Muscle of back (tissue), 11 donors: ENCODE measurements around the gene EMP2. TPM values are rescaled to one million over a fixed set of nuclear protein-coding genes. Genes with fewer than 3 reads are reported as not detected.
A peak's percentile ranks its signal among the peaks of the same experiment; 100 is the strongest.
"Not testable (repeated sequence)": the region's sequence is repeated elsewhere in the genome, so short reads cannot be mapped to it uniquely, and the experiment has no call there.

Experiments used
- DNase-seq, 3 donors: peaks; one replicate each; pipeline versions ENCODE4 v3.0.0 to v3.0.0-alpha.2; 2013
- polyA plus RNA-seq, 10 donors: library from polyadenylated mRNA; unstranded; fragments of 120-200 nt; gene quantifications; one replicate each; pipeline ENCODE4 v1.2.1, GENCODE V29; 2013; ENCODE audit not compliant: insufficient read length in 10 of 10

Gene EMP2
- polyA plus RNA-seq, 10 donors = 48.1 to 88.5 (median 63.1) TPM

DNA sequence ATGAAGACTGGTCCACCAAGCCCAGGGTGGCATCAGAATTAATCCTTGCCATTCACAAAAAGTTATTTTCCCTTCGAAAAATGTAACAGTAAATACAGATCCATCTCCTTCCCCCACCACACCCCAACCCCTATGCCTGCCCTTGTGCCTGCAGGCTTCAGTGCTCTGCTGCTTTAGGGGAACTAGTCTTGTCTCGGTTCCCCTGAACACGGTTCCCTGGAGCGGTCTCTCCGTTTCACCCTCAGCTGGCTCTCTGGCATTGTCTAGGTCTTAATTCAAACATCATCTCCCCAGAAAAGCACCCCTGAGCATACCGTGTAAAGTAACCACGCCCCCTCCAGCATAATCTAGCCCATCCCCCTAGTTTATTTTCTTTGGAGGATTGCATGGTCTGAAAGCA lies 25.8 kb downstream of the EMP2 start:
- no peak for DNase-seq

DNA sequence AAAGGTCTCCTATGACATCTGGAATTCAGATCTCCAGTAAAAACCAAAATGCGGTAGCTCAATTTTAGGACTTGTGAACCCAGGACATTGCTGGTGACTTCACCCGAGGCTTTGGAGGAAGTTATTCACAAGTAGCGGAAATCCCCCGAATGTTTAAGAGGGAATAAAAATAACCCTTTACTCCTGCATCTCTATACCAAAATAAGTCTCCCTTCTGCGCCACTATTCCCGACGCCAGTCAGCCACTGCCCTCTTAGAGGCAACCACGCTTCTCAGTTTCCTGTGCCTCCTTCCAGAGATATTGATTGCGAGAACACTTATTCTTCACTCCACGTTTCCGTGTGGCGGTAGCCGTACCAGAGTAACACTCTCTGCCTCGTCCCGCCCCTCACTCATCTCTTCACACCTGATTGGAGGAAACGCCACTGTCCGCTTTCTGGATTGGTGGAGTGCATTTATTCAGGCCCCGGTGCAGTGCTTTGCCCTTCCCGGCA lies 27.4 kb downstream of the EMP2 start:
- no peak for DNase-seq

DNA sequence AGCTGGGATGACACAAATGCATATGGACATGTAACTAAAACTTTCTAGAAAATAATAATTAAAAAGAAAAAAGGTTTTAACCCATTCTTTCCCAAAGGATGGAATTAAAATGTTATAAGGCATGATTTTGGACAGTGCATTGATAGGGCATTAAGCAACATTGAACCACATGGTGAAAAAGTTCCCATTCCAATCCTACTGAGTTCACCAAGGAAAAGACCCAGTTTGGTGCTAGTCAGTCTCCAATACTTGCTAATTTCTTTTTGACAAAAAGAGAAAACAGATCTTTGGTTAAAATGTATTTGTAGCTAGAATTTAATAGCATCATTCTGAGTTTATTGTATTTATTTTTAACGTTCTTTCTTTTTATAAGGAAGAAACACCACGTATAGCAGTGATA lies 28.1 kb downstream of the EMP2 start:
- no peak for DNase-seq

DNA sequence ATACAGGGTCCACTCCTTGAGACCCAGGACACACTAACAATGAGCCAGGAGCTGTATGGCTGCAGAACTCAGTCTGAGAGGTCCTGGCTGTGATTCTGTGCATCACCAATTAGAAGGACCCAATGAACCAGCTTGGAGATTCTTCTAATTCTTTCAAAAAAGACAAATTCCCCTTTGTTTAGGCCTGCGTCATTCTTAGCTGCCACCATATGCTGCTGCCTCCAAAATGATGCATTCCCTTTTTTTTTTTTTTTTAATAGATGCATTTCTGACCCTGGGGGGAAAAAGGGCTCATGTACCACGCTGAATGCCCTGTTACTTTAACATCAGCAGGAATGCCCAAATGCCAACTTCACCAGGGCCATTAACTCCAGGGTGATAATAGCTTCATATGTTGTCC lies 28.5 kb downstream of the EMP2 start:
- no peak for DNase-seq

DNA sequence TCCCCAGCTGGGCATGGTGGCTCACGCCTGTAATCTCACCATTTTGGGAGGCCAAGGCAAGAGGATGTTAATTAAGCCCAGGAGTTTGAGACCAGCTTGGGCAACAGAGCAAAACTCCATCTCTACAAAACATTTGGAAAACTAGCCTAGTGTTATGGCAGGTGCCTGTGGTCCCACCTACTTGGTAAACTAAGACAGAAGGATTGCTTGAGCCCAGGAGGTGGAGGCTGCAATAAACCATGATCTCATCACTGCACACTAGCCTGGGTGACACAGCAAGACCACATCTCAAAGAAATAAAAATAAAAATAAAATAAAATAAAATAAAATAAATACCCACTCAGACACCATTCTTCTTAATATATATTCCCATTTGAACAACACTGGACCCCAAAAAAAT lies 32.0 kb downstream of the EMP2 start:
- DNase-seq = no peak

DNA sequence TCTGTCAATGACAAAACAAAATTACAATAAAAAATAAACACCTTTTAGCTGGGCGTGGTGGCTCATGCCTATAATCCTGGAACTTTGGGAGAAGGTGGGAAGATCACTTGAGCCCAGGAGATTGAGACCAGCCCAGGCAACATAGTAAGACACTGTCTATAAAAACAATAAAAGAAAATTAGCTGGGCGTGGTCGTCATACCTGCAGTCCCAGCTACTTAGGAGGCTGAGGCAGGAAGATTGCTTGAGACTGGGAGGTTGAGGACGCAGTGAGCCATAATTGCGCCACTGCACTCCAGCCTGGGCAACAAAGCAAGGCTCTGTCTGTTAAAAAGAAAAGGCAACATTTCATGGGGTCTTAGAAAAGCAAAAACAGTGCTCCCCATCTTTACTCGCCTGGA lies 32.7 kb downstream of the EMP2 start:
- DNase-seq = no peak

DNA sequence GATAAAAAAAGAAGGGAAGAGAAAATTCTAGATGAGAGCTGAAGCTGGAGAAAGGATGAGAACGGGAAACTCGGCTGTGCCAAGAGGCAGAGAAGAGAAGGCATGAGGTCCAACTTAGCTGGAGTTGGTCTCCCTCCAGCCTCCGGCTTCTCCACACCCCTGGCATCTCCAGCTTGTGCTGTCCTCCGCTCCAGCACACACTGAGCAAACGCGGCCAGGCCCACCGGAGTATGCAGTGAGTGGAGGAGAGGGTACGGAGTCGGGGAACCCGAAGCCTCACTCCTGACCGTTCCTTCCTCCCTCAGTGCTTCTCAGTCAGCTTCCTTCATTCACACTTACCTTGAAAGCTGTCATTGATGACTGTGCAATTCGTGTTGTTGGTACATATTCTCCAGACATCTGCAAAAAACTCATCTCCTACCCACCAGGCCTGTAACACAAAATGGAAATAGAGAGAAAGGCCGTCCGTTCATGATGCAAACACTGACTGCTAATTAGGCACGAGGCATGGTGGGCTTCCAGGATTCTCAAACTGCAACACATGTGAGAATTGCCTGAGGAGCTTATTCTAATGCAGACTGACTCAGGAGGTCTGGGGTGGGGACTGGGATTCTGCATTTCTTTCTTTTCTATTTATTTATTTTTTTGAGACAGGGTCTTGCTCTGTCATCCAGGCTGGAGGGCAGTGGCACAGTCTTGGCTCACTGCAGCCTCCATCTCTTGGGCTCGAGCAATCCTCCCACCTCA lies 37.0 kb downstream of the EMP2 start:
- DNase-seq = no peak

DNA sequence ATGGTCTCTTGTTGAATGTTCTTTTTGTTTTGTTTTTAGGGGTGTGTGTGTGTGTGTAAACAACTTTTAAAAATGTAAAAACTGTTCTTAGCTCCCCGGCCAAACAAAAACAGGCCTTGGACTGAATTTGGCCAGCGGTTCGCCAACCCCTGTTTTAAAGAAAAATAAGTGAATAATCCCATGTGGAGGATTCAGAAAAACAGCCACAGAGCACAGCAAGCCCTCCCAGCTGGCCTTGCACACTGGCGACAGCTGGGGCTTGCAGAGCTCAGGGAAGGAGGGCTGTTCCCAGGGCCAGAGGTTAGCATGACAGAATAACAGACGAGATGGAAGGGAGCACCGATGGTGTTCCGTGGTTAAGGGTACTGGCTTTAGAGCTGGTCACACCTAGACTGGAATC lies 39.0 kb downstream of the EMP2 start:
- peak; percentile 18 to 66 (median 20) for DNase-seq

DNA sequence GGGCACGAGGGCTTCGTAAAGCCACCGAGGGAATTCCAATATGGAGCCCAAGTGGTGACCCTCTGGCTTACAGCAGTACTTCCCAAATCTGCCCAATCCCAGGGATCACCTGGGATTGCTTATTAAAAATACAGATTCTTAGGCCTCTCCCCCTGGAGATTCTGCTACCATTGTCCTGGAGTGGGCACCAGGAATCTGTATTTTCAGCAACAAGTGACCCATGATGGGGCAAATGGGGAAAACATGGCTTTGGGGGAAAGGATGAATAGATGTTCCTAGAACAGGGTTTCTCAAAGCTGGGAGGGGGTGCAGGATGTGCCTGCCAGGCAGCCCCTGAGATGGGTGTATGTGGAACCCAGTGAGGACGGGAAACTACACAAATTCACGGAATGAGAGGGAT lies 40.6 kb downstream of the EMP2 start:
- no peak for DNase-seq

DNA sequence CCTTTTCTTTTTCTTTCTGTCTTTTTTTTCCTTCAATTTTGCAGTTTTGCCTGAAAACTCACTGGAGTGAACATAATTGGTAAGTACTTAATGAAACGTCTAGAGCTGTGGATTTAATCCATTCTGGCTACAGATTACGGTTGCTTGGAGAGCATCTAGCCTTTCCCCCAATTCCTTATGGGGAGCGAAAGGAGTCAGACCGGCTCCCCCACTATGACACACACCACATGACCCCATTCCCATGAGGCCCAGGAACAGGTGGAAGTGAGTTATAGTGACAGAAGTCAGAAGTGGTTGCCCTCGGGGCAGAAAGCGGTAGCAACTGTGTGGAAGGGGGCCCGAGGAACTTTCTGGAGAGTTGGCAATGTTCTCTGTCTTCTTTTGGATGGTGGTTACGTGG lies 41.2 kb downstream of the EMP2 start:
- DNase-seq = peak in 1 of 3 donors; percentile 21

DNA sequence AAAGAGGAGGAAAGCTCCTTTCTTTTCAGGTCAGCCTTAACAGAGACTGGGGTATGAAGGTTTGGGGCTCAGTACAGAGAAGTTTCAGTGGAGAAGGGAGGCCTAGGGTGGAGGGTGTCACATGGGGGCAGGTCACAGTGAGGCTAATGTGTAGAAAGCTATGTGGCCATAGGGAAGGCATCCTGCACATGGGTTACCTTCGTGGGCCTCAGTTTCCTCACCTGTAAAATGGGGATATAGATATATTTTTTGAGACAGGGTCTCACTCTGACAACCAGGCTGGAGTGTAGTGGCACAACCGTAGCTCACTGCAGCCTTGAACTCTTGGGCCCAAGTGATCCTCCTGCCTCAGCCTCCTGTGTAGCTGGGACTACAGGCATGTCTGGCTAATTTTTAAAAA lies 41.8 kb downstream of the EMP2 start:
- no peak for DNase-seq

DNA sequence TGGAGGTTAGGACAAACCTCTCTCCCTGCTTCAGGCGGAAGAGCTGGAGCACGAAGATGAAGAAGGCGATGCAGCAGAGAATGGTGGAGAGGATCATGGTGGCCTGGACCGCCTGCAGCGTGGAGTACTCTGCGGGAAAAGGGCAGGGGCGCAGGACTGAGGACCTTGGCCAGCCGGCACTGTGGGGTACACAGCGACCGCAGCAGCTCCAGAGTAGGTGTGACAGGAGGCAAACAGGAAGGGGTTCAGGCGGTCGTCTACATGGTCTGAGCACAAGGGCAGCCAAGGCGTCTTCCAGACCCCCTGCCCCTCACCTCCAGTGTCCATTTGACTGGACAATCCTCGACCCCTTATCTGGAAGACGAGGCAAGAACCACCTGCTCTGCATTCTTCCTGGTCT lies 42.5 kb downstream of the EMP2 start:
- DNase-seq = no peak

DNA sequence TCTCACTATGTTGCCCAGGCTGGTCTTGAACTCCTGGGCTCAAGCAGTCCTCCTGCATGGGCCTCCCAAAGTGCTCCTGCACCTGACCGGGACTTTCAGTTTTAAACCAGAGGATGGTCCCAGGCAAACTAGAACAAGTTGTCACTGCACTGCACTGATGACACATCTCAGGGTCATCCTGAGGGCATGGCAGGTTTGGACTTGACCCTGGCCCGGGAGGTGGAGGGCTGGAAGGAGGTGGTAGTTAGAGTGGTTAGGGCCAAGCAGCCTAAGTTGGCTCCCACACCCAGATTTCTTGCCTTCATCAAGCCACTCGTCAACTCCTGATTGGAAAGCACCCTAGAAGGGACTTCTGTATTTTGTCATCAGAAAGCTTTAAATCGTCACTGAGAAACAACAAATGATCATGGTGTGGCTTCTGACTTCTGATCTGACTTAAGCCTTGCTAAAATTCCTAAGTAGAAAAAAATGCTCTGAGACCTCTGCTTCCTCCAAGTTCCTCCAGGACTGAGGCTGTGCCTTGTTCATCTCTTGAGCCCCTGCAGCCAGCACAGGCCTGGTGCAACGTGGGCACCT lies 43.5 kb downstream of the EMP2 start:
- no peak for DNase-seq

DNA sequence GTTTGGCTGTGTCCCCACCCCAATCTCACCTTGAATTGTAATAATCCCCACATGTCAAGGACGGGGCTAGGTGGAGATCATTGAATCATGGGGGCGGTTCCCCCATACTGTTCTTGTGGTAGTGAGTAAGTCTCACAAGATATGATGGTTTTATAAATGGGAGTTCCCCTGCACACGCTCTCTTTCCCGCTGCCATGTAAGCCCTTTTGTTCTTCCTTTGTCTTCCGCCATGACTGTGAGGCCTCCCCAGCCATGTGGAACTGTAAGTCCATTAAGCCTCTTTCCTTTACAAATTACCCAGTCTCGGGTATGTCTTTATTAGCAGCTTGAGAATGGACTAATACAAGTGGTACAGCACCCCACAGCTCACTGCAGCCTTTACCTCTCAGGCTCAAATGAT lies 44.1 kb downstream of the EMP2 start:
- not testable (repeated sequence) for DNase-seq

DNA sequence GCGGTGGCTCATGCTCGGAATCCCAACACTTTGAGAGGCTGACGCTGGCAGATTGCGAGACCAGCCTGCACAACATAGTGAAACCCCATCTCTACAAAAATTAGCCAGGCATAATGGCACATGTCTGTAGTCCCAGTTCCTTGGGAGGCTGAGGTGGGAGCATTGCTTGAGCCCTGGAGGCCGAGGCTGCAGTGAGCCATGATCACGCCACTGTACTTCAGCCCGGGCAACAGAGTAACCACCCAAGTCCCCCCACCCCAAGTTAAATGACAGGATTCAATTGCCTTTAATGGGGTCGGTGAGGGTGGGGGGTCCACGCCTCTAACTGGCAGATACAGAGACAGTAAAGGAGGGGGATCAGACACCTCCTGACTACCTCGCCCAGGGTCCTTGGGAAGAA lies 44.9 kb downstream of the EMP2 start:
- no peak for DNase-seq

DNA sequence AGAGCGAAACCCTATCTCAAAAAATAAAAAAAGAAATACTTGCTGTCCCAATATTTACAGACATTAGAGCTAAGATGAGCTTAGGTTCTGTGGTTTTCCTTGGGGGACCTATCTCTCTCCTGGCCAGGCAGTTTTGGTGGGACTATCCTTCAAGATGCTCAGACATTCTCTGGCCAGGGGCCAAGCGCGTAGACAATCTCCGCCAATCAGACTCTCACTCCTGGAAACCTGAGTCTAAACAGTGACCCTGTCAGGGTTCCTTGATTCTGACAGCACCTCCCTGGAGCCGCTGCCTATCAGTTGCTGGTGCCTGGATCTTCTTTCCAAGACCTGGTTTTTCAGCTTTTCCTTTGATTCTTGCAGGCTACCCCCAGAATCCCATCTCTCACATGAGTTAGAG lies 45.6 kb downstream of the EMP2 start:
- DNase-seq = no peak

DNA sequence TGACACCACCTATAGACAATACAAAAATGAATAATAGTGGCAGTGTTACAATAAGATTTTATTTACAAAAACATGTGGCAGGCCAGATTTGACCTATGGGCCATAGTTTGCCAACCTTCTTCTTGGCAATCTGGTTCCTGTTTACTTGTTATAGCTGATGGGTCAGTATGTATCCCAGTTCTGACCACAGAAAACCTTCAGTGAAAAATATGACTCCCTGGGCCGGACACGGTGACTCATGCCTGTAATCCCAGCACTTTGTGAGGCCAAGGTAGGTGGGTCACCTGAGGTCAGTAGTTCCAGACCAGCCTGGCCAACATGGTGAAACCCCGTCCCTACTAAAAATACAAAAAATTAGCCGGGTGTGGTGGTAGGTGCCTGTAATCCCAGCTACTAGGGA lies 46.8 kb downstream of the EMP2 start:
- not testable (repeated sequence) for DNase-seq

DNA sequence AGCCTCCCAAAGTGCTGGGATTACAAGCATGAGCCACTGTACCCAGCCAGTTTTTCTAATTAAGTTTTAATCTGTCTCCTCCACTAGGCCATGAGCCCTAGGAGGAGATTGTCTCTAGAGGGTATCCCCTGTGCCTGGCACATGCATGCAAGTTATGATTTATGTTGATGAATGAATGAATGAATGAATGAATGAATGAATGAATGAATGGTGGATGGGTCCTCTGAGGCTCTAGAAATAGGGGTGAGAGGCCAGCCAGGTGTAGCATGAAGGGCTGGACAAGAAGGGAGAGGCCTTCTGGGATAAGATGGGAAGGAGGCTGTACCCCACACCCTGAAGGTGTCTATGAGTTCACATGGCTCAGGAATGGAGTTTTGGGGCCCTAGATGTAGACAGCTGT lies 48.8 kb downstream of the EMP2 start:
- no peak for DNase-seq

DNA sequence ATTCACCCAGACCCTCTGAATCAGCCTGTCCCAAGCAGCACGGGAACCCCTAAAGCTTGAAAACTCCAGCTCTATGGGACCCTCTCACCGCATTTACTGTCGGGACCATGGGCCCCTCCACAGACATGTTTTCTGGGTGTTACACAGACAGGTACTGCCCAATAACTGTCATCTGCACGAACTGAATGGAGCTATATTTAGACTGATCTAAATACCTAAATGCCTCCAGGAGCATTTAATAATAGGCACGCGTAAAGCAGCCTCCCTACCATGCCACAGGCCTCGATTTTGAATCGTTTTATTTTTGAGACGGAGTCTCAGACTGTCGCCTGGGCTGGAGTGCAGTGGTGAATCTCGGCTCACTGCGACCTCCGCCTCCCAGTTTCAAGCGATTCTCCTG lies 49.7 kb downstream of the EMP2 start:
- no peak for DNase-seq

DNA sequence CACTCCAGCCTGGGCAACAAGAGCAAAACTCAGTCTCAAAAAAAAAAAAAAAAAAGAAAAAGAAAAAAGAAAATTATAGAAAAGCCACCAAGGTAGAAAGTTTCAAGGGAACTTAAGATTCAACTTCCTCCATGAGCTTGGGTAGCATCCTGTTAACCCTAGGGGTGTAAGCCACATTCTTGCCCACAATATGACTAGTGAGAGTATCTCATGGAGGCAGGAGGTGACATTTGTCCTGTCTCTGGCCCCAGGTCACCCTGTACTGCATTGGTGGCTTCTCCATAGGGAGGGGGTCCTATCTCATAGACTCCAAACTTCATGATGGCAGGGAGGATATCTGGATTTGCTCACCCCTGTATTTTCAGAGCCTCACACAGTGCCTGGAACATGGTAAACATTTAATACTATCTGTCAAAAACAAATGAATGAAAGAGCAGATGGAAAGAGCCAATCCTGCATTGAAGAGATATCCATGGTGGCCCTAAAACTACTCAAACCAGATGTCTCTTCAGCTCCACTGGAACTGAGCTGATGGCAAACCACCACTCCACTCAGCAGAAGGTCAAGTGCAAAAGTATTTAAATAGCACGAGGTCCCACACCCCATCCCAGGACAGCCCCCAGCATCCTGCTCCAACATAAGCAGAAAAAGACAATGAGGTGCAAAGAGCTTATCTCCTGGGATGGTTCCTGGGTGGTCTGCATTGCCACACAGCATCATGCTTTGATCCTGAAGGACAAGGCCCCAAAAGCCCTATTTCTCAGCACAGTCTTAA lies 50.3 kb downstream of the EMP2 start:
- DNase-seq = no peak

DNA sequence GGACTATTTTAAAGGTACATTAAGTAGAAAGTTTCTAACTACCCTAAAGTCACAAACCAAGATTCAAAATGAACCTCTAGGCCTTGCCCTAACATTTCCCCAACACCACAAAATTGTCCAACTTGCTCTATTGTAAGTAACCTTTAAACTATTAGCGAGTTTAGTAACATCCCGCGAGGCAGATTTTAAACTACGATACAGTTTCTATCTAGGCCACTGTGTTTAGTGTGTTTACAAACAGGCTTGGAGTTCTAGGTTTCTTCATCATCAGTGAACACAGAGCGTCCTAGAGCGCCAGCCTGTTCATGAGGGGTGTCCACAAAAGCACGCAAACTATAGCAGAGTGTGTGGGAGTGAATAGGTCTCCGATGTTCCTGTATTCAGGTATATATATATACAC lies 51.8 kb downstream of the EMP2 start:
- no peak for DNase-seq

DNA sequence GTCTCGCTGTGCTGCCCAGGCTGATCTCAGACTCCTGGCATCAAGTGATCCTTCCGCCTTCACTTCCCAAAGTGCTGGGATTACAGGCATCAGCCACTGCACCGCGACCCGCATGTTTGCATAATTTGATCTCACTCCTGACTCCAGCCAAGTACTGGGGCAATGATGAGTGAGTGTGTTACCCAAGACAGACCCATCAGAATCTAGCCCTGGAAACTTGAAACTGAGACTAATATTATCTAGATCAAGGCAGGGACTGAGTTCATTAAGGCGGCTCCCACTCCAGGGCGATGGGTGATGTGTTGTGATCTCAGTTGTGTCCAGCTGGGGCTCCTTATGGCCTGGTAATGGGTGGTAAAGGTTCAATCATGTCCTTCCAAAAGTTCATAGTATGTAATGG lies 53.4 kb downstream of the EMP2 start:
- no peak for DNase-seq

DNA sequence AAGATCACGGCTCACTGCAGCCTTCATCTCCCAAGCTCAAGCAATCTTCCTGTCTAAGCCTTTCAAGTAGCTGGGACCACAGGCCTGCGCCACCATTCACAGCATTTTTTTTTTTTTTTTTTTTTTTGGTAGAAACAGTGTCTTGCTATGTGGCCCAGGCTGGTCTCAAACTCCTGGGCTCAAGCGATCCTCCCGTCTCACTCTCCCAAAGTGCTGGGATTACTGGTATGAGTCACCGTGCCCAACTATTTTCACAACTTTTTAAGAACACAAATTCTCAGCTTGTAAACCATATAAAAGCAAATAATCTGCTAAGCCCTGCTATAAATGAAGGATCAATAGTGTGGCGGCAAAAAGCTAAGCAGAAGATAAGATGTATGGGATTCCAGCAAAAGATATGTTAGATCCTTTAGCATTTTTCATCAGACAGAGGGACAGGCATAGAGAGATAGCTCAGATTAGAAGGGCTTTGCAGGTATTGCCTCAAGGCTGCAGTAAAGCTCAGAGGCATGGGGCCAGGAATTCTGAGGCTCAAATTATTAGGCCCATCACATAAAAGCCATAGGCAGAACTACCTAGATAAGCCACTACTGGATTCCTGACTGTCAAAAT lies 55.1 kb downstream of the EMP2 start:
- DNase-seq = no peak
